HEK293 (cell line): ENCODE data around the gene PPP1R14C.
"Not testable (repeated sequence)": the region's sequence is repeated elsewhere in the genome, so short reads cannot be mapped to it uniquely, and the experiment has no call there.

ENCODE experiments used
- CTCF ChIA-PET: fragments of 350-600 bp; formaldehyde crosslinking; extraction: SDS; loops from one replicate; lab custom pipeline; 2021; ENCODE audit warnings: antibody characterized with exemption; lab: Yijun Ruan, JAX
- POLR2A ChIA-PET: fragments of 300-600 bp; formaldehyde crosslinking; extraction: SDS; loops from one replicate; lab custom pipeline; 2020; ENCODE audit warnings: antibody characterized with exemption, inconsistent platforms; lab: Yijun Ruan, JAX
- H3K27ac ChIP-seq: fragments of 200-500 bp; sonication (Bioruptor generic); 2 replicates; pipeline ENCODE4 v1.5.1; 2014; ENCODE audit warnings: low read depth, low read length, control low read depth, inconsistent platforms; ENCODE audit errors: extremely low read depth
- H3K36me3 ChIP-seq, 2 experiments: fragments of 200-500 bp in 1 of 2; sonication (Bioruptor generic) in 1 of 2; 1 replicate in 1 of 2; 2 replicates in 1 of 2; pipeline ENCODE4 v1.5.1; 2014 to 2017; ENCODE audit warnings: inconsistent platforms in 2 of 2, low read length in 2 of 2; ENCODE audit not compliant: control insufficient read depth in 2 of 2, insufficient read depth in 1 of 2
- H3K4me1 ChIP-seq: fragments of 200-500 bp; sonication (Bioruptor generic); 2 replicates; pipeline ENCODE4 v1.5.1; 2014; ENCODE audit warnings: mild to moderate bottlenecking, low read length, inconsistent platforms; ENCODE audit not compliant: control insufficient read depth, insufficient read depth
- H3K4me3 ChIP-seq: 2 replicates; pipeline ENCODE4 v1.5.1; 2011; ENCODE audit warnings: low read depth, mild to moderate bottlenecking, control low read depth, low read length, moderate library complexity
- H3K9me3 ChIP-seq: fragments of 200-500 bp; sonication (Bioruptor generic); 2 replicates; pipeline ENCODE4 v1.5.1; 2014; ENCODE audit warnings: low read depth, low read length, inconsistent platforms; ENCODE audit not compliant: control insufficient read depth, insufficient read depth
- INSM2 ChIP-seq: fragments of 450-650 bp; formaldehyde crosslinking; IDR thresholded peaks from 2 replicates; pipeline ENCODE4 v1.5.1; 2016; ENCODE audit warnings: missing biosample characterization, missing genetic modification characterization
- OSR2 ChIP-seq: fragments of 450-650 bp; formaldehyde crosslinking; IDR thresholded peaks from 2 replicates; pipeline ENCODE4 v1.5.1; 2016; ENCODE audit warnings: missing biosample characterization, missing genetic modification characterization
- PATZ1 ChIP-seq: fragments of 450-650 bp; formaldehyde crosslinking; IDR thresholded peaks from 2 replicates; pipeline ENCODE4 v1.5.1; 2016; ENCODE audit warnings: missing biosample characterization, missing genetic modification characterization
- PRDM10 ChIP-seq: fragments of 450-650 bp; formaldehyde crosslinking; IDR thresholded peaks from 2 replicates; pipeline ENCODE4 v1.5.1; 2016; ENCODE audit warnings: missing biosample characterization, missing genetic modification characterization
- SP7 ChIP-seq: fragments of 450-650 bp; formaldehyde crosslinking; IDR thresholded peaks from 2 replicates; pipeline ENCODE4 v1.5.1; 2016; ENCODE audit warnings: missing biosample characterization, missing genetic modification characterization
- ZBTB7A ChIP-seq: fragments of 450-650 bp; formaldehyde crosslinking; IDR thresholded peaks from 2 replicates; pipeline ENCODE4 v1.5.1; 2016; ENCODE audit warnings: low read depth, missing biosample characterization, missing genetic modification characterization
- ZEB2 ChIP-seq: fragments of 450-650 bp; formaldehyde crosslinking; IDR thresholded peaks from 2 replicates; pipeline ENCODE4 v1.5.1; 2016; ENCODE audit warnings: missing biosample characterization, missing genetic modification characterization
- ZNF24 ChIP-seq: fragments of 450-650 bp; formaldehyde crosslinking; IDR thresholded peaks from 2 replicates; pipeline ENCODE4 v1.5.1; 2016; ENCODE audit warnings: missing biosample characterization, missing genetic modification characterization
- ZNF341 ChIP-seq: fragments of 450-650 bp; formaldehyde crosslinking; IDR thresholded peaks from 2 replicates; pipeline ENCODE4; 2016; ENCODE audit warnings: low read depth, missing biosample characterization, missing genetic modification characterization
- ZNF366 ChIP-seq: fragments of 450-650 bp; formaldehyde crosslinking; conservative IDR thresholded peaks from 2 replicates; pipeline ENCODE4 v1.5.1; 2016; ENCODE audit warnings: missing biosample characterization, missing genetic modification characterization
- ZNF600 ChIP-seq: fragments of 450-650 bp; formaldehyde crosslinking; IDR thresholded peaks from 2 replicates; pipeline ENCODE4 v1.5.1; 2016; ENCODE audit warnings: missing biosample characterization, missing genetic modification characterization
- ZNF629 ChIP-seq: fragments of 450-650 bp; formaldehyde crosslinking; IDR thresholded peaks from 2 replicates; pipeline ENCODE4 v1.5.1; 2017; ENCODE audit warnings: missing biosample characterization, missing genetic modification characterization
- ZNF664 ChIP-seq: fragments of 450-650 bp; formaldehyde crosslinking; IDR thresholded peaks from 2 replicates; pipeline ENCODE4 v1.5.1; 2016; ENCODE audit warnings: missing biosample characterization, missing genetic modification characterization

PPP1R14C gene

GRCh38 chr6:150179907-150180424, 37.1 kb downstream of the PPP1R14C start:
- H3K27ac ChIP-seq, H3K4me3 ChIP-seq, H3K36me3 ChIP-seq, H3K9me3 ChIP-seq, H3K4me1 ChIP-seq: not testable (repeated sequence)
- ChIA-PET POLR2A (interaction anchor here (0.9 kb wide), 1 partner anchor 457 kb away, joined by 3 read pairs; no protein-coding TSS in a partner anchor), CTCF (interaction anchor here (0.6 to 1.6 kb wide), 5 partner anchors 36 to 215 kb away, joined by 3 to 8 read pairs (median 5); no protein-coding TSS in a partner anchor)
- TF ChIP-seq ZNF341 (tag by site-specific recombination): peak; percentile 27; the same call in 1 of the 2 replicates
- TF ChIP-seq SP7 (tag by site-specific recombination): peak; percentile 41; the same call in 1 of the 2 replicates
- TF ChIP-seq PRDM10 (tag by site-specific recombination): peak; percentile 79
- peak; percentile 95 for TF ChIP-seq OSR2 (tag by site-specific recombination)
- peak; percentile 68; the same call in 1 of the 2 replicates for TF ChIP-seq ZNF600 (tag by site-specific recombination)
- TF ChIP-seq ZNF664 (tag by site-specific recombination): peak; percentile 48; the same call in 1 of the 2 replicates
- TF ChIP-seq ZNF366 (tag by site-specific recombination): 0 out of 2 replicates have a peak, but pooled peaks have one; percentile 10
- peak; percentile 69 for TF ChIP-seq INSM2 (tag by site-specific recombination)
- TF ChIP-seq ZNF24: peak; percentile 29; the same call in 1 of the 2 replicates
- TF ChIP-seq ZNF629 (tag by site-specific recombination): peak; percentile 43; the same call in 1 of the 2 replicates
- 0 out of 2 replicates have a peak, but pooled peaks have one; percentile 31 for TF ChIP-seq ZEB2 (tag by site-specific recombination)
- 0 out of 2 replicates have a peak, but pooled peaks have one; percentile 20 for TF ChIP-seq PATZ1 (tag by site-specific recombination)

- Histone ChIP-seq H3K9me3 (no peaks in the 10 kb centered on the region), H3K4me1 (peaks cover 3% of the 10 kb centered on the region), H3K27ac (no peak overlapping the region), H3K36me3 (no peaks in the 10 kb centered on the region), H3K4me3 (no peak overlapping the region)
- POLR2A ChIA-PET: interaction anchor here (0.9 kb wide), 1 partner anchor 457 kb away, joined by 3 read pairs; no protein-coding TSS in a partner anchor
- TF ChIP-seq ZBTB7A (tag by site-specific recombination): no peak
- CTCF ChIA-PET: interaction anchor here (0.8 to 1.6 kb wide), 6 partner anchors 101 to 215 kb away, joined by 3 to 8 read pairs (median 4); no protein-coding TSS in a partner anchor
Observed at GRCh38 chr6:150180517-150180916, 37.7 kb downstream of the PPP1R14C start.
